Glutamatergic neuron (in vitro differentiated cells): ENCODE measurements around the gene NEO1. TPM values are rescaled to one million over a fixed set of nuclear protein-coding genes. Genes with fewer than 3 reads are reported as not detected.
A peak's percentile ranks its signal among the peaks of the same experiment; 100 is the strongest.

ENCODE experiments used
- DNase-seq: peaks from one replicate; pipeline ENCODE4 v3.0.0; 2022
- H3K27ac Mint-ChIP-seq: one replicate; pipeline ENCODE4 v1.8.0; 2020; ENCODE audit warnings: mild to moderate bottlenecking, mixed read lengths, inconsistent platforms; ENCODE audit not compliant: unreplicated experiment
- H3K27me3 Mint-ChIP-seq: one replicate; pipeline ENCODE4 v1.8.0; 2020; ENCODE audit warnings: mild to moderate bottlenecking, moderate library complexity, mixed read lengths, inconsistent platforms; ENCODE audit not compliant: unreplicated experiment
- H3K36me3 Mint-ChIP-seq: one replicate; pipeline ENCODE4 v1.8.0; 2020; ENCODE audit warnings: mild to moderate bottlenecking, mixed read lengths, inconsistent platforms; ENCODE audit not compliant: unreplicated experiment
- H3K4me1 Mint-ChIP-seq: one replicate; pipeline ENCODE4 v1.8.0; 2020; ENCODE audit warnings: mild to moderate bottlenecking, low read depth, mixed read lengths, inconsistent platforms; ENCODE audit not compliant: unreplicated experiment
- H3K4me3 Mint-ChIP-seq: one replicate; pipeline ENCODE4 v1.8.0; 2020; ENCODE audit warnings: mild to moderate bottlenecking, mixed read lengths, inconsistent platforms; ENCODE audit not compliant: unreplicated experiment
- H3K9me3 Mint-ChIP-seq: one replicate; pipeline ENCODE4 v1.8.0; 2020; ENCODE audit warnings: mild to moderate bottlenecking, moderate library complexity, mixed read lengths, inconsistent platforms; ENCODE audit not compliant: unreplicated experiment
- total RNA-seq: library from RNA; stranded (reverse); fragmentation: NEBNext Ultra II Directional; extraction: Animal tissue kit (Norgen Biotek cat#: 25700); gene quantifications from one replicate; pipeline ENCODE4 v1.2.1, GENCODE V29; 2021; ENCODE audit not compliant: unreplicated experiment
- TF ChIP-seq, protein P1 (sequence below): fragments of 200-600 bp; sonication (generic); IDR thresholded peaks from one replicate; pipeline ENCODE4 v1.5.0; 2021; ENCODE audit not compliant: partially characterized antibody, unreplicated experiment

The NEO1 gene
- total RNA-seq, 1 donor from 2014 or later, result 157 TPM

DNA sequence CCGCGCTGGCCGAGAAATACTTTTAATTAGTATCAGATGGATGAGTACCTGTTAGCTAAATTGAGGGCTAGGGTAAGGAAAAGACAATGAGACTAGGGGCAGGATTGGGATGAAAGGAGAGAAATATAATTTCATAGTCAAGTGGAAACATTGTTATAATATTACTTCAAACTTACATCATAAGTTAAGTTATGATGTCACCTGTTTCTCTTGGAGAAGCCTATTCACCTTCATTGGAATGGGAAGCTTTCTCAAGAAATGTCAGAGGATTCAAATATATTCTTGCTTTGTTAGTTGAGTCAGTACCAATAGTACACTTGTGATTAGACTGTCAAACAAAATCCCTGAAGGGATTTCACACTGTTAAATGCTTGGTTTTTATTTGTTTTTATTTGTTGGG, 116.2 kb downstream of the NEO1 start:
- Mint-ChIP-seq H3K9me3 (no peaks in the 10 kb centered on the region), H3K27ac (no peak overlapping the region), H3K36me3 (peaks cover 18% of the 10 kb centered on the region), H3K4me3 (no peak overlapping the region), H3K27me3 (peaks cover 4% of the 10 kb centered on the region), H3K4me1 (peaks cover 4% of the 10 kb centered on the region)
- DNase-seq, result no peak
- TF ChIP-seq, protein P1, sequence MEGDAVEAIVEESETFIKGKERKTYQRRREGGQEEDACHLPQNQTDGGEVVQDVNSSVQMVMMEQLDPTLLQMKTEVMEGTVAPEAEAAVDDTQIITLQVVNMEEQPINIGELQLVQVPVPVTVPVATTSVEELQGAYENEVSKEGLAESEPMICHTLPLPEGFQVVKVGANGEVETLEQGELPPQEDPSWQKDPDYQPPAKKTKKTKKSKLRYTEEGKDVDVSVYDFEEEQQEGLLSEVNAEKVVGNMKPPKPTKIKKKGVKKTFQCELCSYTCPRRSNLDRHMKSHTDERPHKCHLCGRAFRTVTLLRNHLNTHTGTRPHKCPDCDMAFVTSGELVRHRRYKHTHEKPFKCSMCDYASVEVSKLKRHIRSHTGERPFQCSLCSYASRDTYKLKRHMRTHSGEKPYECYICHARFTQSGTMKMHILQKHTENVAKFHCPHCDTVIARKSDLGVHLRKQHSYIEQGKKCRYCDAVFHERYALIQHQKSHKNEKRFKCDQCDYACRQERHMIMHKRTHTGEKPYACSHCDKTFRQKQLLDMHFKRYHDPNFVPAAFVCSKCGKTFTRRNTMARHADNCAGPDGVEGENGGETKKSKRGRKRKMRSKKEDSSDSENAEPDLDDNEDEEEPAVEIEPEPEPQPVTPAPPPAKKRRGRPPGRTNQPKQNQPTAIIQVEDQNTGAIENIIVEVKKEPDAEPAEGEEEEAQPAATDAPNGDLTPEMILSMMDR, result no peak

DNA sequence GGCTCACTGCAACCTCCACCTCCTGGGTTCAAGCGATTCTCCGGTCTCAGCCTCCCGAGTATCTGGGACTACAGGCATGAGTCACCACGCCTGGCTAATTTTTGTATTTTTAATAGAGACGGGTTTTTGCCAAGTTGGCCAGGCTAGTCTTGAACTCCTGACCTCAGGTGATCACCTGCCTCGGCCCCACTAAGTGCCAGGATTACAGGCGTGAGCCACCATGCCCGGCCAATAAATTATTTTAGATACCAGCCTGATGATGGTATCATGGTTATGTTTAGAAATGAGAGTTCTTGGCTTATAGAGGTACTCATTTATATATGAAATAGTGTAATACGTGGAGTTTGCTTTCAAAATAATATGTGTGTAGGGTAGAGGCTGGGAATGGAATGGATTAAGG, 119.4 kb downstream of the NEO1 start:
- Mint-ChIP-seq H3K27ac (no peak overlapping the region), H3K36me3 (no peaks in the 10 kb centered on the region), H3K4me1 (peaks cover 14% of the 10 kb centered on the region), H3K9me3 (no peaks in the 10 kb centered on the region), H3K4me3 (no peak overlapping the region), H3K27me3 (peaks cover 2% of the 10 kb centered on the region)
- TF ChIP-seq, protein P1, result no peak
- no peak for DNase-seq

DNA sequence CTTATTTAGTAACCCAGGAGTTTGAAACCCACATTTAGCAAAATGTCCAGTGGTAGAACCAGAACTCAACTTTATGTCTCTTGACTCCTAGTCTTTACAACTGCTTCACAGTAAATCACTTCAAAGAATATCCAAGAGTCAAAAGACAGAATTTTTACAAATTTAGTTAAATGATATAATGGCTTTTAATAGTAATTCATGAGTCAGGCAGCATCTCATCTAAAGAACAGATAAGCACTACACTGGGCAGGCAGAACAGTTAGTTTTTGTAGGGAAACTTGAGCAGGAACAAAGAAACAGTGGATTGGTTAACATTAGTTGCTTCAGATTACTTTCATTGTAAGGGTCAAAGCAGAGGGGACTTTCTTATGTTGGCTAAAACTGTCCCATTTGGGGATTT, 120.2 kb downstream of the NEO1 start:
- no peaks in the 10 kb centered on the region for H3K36me3 Mint-ChIP-seq
- TF ChIP-seq, protein P1, result no peak
- no peak for DNase-seq
- no peak overlapping the region for H3K4me3 Mint-ChIP-seq
- H3K9me3 Mint-ChIP-seq, result no peaks in the 10 kb centered on the region
- peaks cover 2% of the 10 kb centered on the region for H3K27me3 Mint-ChIP-seq
- peak overlapping the region; percentile 29 for H3K27ac Mint-ChIP-seq
- peaks cover 14% of the 10 kb centered on the region for H3K4me1 Mint-ChIP-seq

DNA sequence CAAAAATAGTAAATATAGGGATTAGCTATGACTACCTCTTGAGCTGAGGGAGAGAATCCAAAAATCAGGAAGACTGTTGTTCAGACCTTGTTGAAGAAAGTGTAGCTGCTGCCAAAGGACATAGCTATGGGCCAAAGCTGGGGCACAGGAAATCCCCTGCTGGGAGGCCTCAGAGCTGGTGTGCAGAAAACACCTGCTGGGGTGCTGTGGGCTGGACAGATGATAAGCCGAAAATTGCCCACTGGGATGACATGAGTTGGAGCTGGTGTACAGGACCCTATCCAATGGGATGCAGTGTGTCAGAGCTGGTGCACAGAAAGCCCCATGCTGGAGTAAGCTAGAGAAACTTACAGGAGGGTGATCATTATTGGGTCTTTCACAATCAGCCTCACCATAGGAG, 121.9 kb downstream of the NEO1 start:
- Mint-ChIP-seq H3K27me3 (peaks cover 2% of the 10 kb centered on the region), H3K36me3 (no peaks in the 10 kb centered on the region), H3K9me3 (no peaks in the 10 kb centered on the region), H3K27ac (no peak overlapping the region), H3K4me3 (no peak overlapping the region), H3K4me1 (peaks cover 14% of the 10 kb centered on the region)
- no peak for DNase-seq
- TF ChIP-seq, protein P1, result no peak

DNA sequence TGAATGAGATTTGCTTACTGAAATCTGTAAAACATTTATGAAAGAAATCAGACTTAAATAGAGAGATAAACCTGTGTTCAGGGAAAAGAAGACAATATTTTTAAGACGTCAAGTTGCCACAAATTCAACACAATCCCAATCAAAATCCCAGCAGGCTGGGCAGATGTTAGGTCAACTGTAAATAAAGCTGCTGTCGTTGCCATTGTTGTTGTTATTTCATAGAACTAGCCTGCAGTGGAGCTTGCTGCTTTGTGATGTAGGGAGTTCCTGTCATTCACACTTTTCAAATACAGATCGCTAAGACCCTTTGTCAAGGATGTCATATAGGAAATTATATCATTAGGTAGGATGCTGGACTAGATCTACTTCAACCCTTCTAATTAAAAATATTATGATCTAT, 123.1 kb downstream of the NEO1 start:
- Mint-ChIP-seq H3K4me1 (peaks cover 14% of the 10 kb centered on the region), H3K4me3 (no peak overlapping the region), H3K27ac (no peak overlapping the region), H3K36me3 (peaks cover 4% of the 10 kb centered on the region), H3K9me3 (no peaks in the 10 kb centered on the region), H3K27me3 (no peaks in the 10 kb centered on the region)
- DNase-seq, result no peak
- TF ChIP-seq, protein P1, result no peak
